Loucy (cell line): ENCODE measurements around the gene ZNF783.
"Not testable (repeated sequence)": the region's sequence is repeated elsewhere in the genome, so short reads cannot be mapped to it uniquely, and the experiment has no call there.

ENCODE experiments used
- H2AFZ ChIP-seq: fragments of 200-600 bp; sonication (generic); 2 replicates; pipeline ENCODE4 v1.6.0; 2016; ENCODE audit warnings: antibody characterized with exemption, mild to moderate bottlenecking, low read length, moderate library complexity
- H3F3A ChIP-seq: fragments of 200-600 bp; 2 replicates; pipeline ENCODE4 v1.6.0; 2016; ENCODE audit warnings: antibody characterized with exemption, low read depth, mild to moderate bottlenecking
- H3K27me3 ChIP-seq: fragments of 200-600 bp; sonication (generic); 2 replicates; pipeline ENCODE4 v1.6.1; 2014; ENCODE audit warnings: low read length, mild to moderate bottlenecking; ENCODE audit not compliant: insufficient read depth, poor library complexity, severe bottlenecking
- H3K36me3 ChIP-seq: fragments of 200-600 bp; sonication (generic); 2 replicates; pipeline ENCODE4 v1.6.1; 2016; ENCODE audit warnings: low read length; ENCODE audit not compliant: insufficient read depth
- H3K4me1 ChIP-seq: fragments of 200-600 bp; sonication (generic); 2 replicates; pipeline ENCODE4 v1.5.1; 2014; ENCODE audit warnings: low read length, mild to moderate bottlenecking; ENCODE audit not compliant: insufficient read depth, poor library complexity, severe bottlenecking
- H3K4me2 ChIP-seq: fragments of 200-600 bp; sonication (generic); 2 replicates; pipeline ENCODE4 v1.6.0; 2014; ENCODE audit warnings: antibody characterized with exemption, low read length, low read depth, mild to moderate bottlenecking; ENCODE audit not compliant: poor library complexity, severe bottlenecking
- H3K4me3 ChIP-seq: fragments of 200-600 bp; sonication (generic); 2 replicates; pipeline ENCODE4 v1.5.1; 2014; ENCODE audit warnings: low read length, mild to moderate bottlenecking, mixed read lengths; ENCODE audit not compliant: poor library complexity, severe bottlenecking
- H3K79me2 ChIP-seq: fragments of 200-600 bp; sonication (generic); 2 replicates; pipeline ENCODE4 v1.6.1; 2014; ENCODE audit warnings: low read length; ENCODE audit not compliant: insufficient read depth
- H3K9ac ChIP-seq: fragments of 200-600 bp; sonication (generic); 2 replicates; pipeline ENCODE4 v1.6.0; 2014; ENCODE audit warnings: mild to moderate bottlenecking, low read depth, low read length, moderate library complexity; ENCODE audit not compliant: poor library complexity, severe bottlenecking
- H3K9me2 ChIP-seq: fragments of 200-600 bp; sonication (generic); replicated peaks from 2 replicates; pipeline ENCODE4 v1.6.1; 2016; ENCODE audit warnings: low read depth, low read length, mixed read lengths
- H3K9me3 ChIP-seq: fragments of 200-600 bp; sonication (generic); 2 replicates; pipeline ENCODE4 v1.6.1; 2014; ENCODE audit warnings: mild to moderate bottlenecking, antibody characterized with exemption, low read length, low read depth; ENCODE audit not compliant: insufficient read depth
- H4K20me1 ChIP-seq: fragments of 200-600 bp; sonication (generic); 2 replicates; pipeline ENCODE4 v1.6.0; 2014; ENCODE audit warnings: antibody characterized with exemption, low read length, mild to moderate bottlenecking; ENCODE audit not compliant: insufficient read depth, poor library complexity, severe bottlenecking
- CTCF ChIP-seq: fragments of 200-600 bp; sonication (generic); conservative IDR thresholded peaks from 2 replicates; pipeline ENCODE4 v1.5.1; 2014; ENCODE audit warnings: mild to moderate bottlenecking, antibody characterized with exemption, low read length
- EZH2phosphoT487 ChIP-seq: fragments of 200-600 bp; IDR thresholded peaks from 2 replicates; pipeline ENCODE4 v1.6.1; 2018; ENCODE audit warnings: antibody characterized with exemption, mild to moderate bottlenecking, moderate library complexity, borderline replicate concordance

ZNF783 gene

GRCh38 chr7:149261316-149261828 lies 624 bp upstream of the ZNF783 start:
- Histone ChIP-seq H3F3A (no peaks in the 10 kb centered on the region), H2AFZ (peak overlapping the region; percentile 97), H3K36me3 (peaks cover 1% of the 10 kb centered on the region; the same call in 1 of the 2 replicates), H3K9me2 (no peaks in the 10 kb centered on the region), H3K9ac (peak overlapping the region; percentile 77), H3K27me3 (no peaks in the 10 kb centered on the region), H3K9me3 (no peaks in the 10 kb centered on the region), H3K4me1 (peaks cover 4% of the 10 kb centered on the region), H3K79me2 (no peaks in the 10 kb centered on the region), H4K20me1 (no peaks in the 10 kb centered on the region), H3K4me3 (peak overlapping the region; percentile 80), H3K4me2 (peak overlapping the region; percentile 76)
- TF ChIP-seq EZH2phosphoT487 = no peak
- no peak for TF ChIP-seq CTCF

GRCh38 chr7:149266451-149266850 lies 4.5 kb downstream of the ZNF783 start:
- no peaks in the 10 kb centered on the region for H4K20me1 ChIP-seq
- H3K27me3 ChIP-seq = no peaks in the 10 kb centered on the region
- H3K36me3 ChIP-seq = no peaks in the 10 kb centered on the region
- no peak overlapping the region for H2AFZ ChIP-seq
- no peaks in the 10 kb centered on the region for H3K79me2 ChIP-seq
- H3K9me3 ChIP-seq = no peaks in the 10 kb centered on the region
- H3K9me2 ChIP-seq = no peaks in the 10 kb centered on the region
- no peak overlapping the region for H3K4me2 ChIP-seq
- peaks cover 3% of the 10 kb centered on the region for H3K4me1 ChIP-seq
- H3F3A ChIP-seq = no peaks in the 10 kb centered on the region
- TF ChIP-seq CTCF = no peak
- no peak for TF ChIP-seq EZH2phosphoT487
- H3K4me3 ChIP-seq = no peak overlapping the region
- no peak overlapping the region for H3K9ac ChIP-seq

- no peak overlapping the region for H3K4me3 ChIP-seq
- no peaks in the 10 kb centered on the region for H3K9me2 ChIP-seq
- H3K9me3 ChIP-seq = no peaks in the 10 kb centered on the region
- H4K20me1 ChIP-seq = no peaks in the 10 kb centered on the region
- H2AFZ ChIP-seq = no peak overlapping the region
- no peak overlapping the region for H3K4me2 ChIP-seq
- H3K79me2 ChIP-seq = no peaks in the 10 kb centered on the region
- H3K4me1 ChIP-seq = no peaks in the 10 kb centered on the region
- no peaks in the 10 kb centered on the region for H3K27me3 ChIP-seq
- H3K9ac ChIP-seq = no peak overlapping the region
- TF ChIP-seq CTCF = no peak
- TF ChIP-seq EZH2phosphoT487 = no peak
- H3F3A ChIP-seq = no peaks in the 10 kb centered on the region
- no peaks in the 10 kb centered on the region for H3K36me3 ChIP-seq
Observed at GRCh38 chr7:149267733-149268132, 5.7 kb downstream of the ZNF783 start.

- H3K79me2 ChIP-seq, H3K9ac ChIP-seq, H3K9me3 ChIP-seq, H3F3A ChIP-seq, H3K9me2 ChIP-seq, H3K4me2 ChIP-seq, H4K20me1 ChIP-seq, H3K27me3 ChIP-seq, H3K4me3 ChIP-seq, H3K4me1 ChIP-seq, H2AFZ ChIP-seq, H3K36me3 ChIP-seq: not testable (repeated sequence)
Observed at GRCh38 chr7:149274424-149274823, 12.4 kb downstream of the ZNF783 start.
